SIG-M5 treated with dmso at 0.1 percent for 504 hours (cell line): ENCODE results near the gene RAB17.

Source experiments
- DNase-seq: peaks from one replicate; lab custom pipeline; 2025; ENCODE audit not compliant: unreplicated experiment; lab: John Stamatoyannopoulos, UW

Gene RAB17

GRCh38 chr2:237540223-237540775 lies 50.2 kb downstream of the RAB17 start:
- no peak for DNase-seq

- DNase-seq: no peak
These were observed 50.9 kb downstream of the RAB17 start for GRCh38 chr2:237539681-237540080.

GRCh38 chr2:237538901-237539300 lies 51.6 kb downstream of the RAB17 start:
- no peak for DNase-seq

GRCh38 chr2:237538001-237538720 lies 52.4 kb downstream of the RAB17 start:
- DNase-seq: no peak

GRCh38 chr2:237536617-237537016 lies 53.9 kb downstream of the RAB17 start:
- DNase-seq: no peak

- no peak for DNase-seq
These were observed 54.5 kb downstream of the RAB17 start for GRCh38 chr2:237536083-237536415.

- DNase-seq: no peak
These were observed 55.0 kb downstream of the RAB17 start for GRCh38 chr2:237535385-237536082.

GRCh38 chr2:237534380-237534779 lies 56.2 kb downstream of the RAB17 start:
- no peak for DNase-seq

- peak; percentile 12 for DNase-seq
These were observed 56.8 kb downstream of the RAB17 start for GRCh38 chr2:237533668-237534161.

- no peak for DNase-seq
These were observed 58.4 kb downstream of the RAB17 start for GRCh38 chr2:237532160-237532559.

GRCh38 chr2:237530472-237531433 lies 59.8 kb downstream of the RAB17 start:
- no peak for DNase-seq

GRCh38 chr2:237529452-237530402 lies 60.8 kb downstream of the RAB17 start:
- DNase-seq: peak; percentile 86

- DNase-seq: no peak
These were observed 62.8 kb downstream of the RAB17 start for GRCh38 chr2:237527766-237528165.

- DNase-seq: no peak
These were observed 63.3 kb downstream of the RAB17 start for GRCh38 chr2:237527233-237527632.

GRCh38 chr2:237525559-237526157 lies 64.9 kb downstream of the RAB17 start:
- no peak for DNase-seq

- no peak for DNase-seq
These were observed 65.9 kb downstream of the RAB17 start for GRCh38 chr2:237524631-237525030.
